ENCODE results near the gene CTRB2. TPM values are rescaled to one million over a fixed set of nuclear protein-coding genes. Genes with fewer than 3 reads are reported as not detected.

The CTRB2 gene
- polyA plus RNA-seq, 3 donors = not detected

DNA sequence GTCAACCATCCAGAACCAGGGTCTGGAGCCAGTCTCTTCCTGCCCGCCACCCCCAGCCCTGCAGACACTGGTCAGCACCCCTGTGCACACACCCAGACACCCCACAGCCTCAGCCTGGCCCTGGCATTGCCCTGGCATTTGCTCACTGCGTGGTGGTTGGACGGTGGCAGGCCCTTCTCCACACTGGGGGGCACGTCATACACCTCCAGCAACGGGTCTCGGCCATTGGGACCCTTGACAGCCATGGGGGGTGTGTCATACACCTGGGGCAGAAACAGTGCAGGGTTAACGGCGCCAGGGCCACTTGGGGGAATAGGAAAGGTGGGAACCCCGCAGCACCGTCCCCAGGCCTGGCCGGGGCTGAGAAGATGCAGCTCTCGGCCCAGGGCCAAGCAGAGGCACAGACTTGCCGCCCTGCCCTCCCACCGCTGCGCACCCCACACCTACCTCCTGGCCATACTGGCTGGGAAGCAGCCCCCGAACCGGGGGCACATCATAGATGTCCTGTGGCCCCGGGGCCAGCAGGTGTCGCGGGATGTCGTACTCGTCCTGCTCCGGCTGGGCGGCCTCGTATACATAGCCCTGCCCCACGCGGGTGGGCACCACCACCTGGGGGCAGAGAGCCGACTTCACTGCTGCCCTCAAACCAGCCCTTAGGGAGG lies 29.9 kb upstream of the CTRB2 start:
- Histone ChIP-seq H3K4me1 (ENCODE audit: control insufficient read depth in 1 of 2, insufficient read depth in 2 of 2, low read length in 2 of 2) (no peaks in the 10 kb centered on the region), H3K4me3 (replicated peaks in 1 of 3; ENCODE audit: low read depth in 2 of 3, low read length in 3 of 3) (no peak overlapping the region), H3K79me2 (ENCODE audit: insufficient read depth, low read length) (no peaks in the 10 kb centered on the region), H4K20me1 (ENCODE audit: insufficient read depth, low read length) (no peaks in the 10 kb centered on the region), H3K4me2 (replicated peaks; ENCODE audit: extremely low read depth, low read length, poor library complexity, severe bottlenecking) (no peak overlapping the region), H2AFZ (ENCODE audit: insufficient read depth, low read depth, low read length, poor library complexity, severe bottlenecking) (no peak overlapping the region), H3K27ac (ENCODE audit: low read depth in 1 of 2, low read length in 2 of 2) (no peak overlapping the region), H3K36me3 (replicated peaks in 1 of 2; ENCODE audit: control insufficient read depth in 1 of 2, insufficient read depth in 2 of 2, low read length in 2 of 2) (no peaks in the 10 kb centered on the region), H3K27me3 (ENCODE audit: control insufficient read depth in 2 of 2, insufficient read depth in 2 of 2, low read length in 2 of 2) (peaks cover 4 to 88% of the 10 kb centered on the region in 2 donors), H3K9ac (ENCODE audit: insufficient read depth, low read length, poor library complexity, severe bottlenecking) (no peak overlapping the region), H3K9me3 (replicated peaks in 1 of 2; ENCODE audit: control insufficient read depth in 1 of 2, insufficient read depth in 1 of 2, low read length in 2 of 2) (no peaks in the 10 kb centered on the region)
- 93% methylated on average over 25 of the region's 28 CpGs for WGBS (ENCODE audit: insufficient coverage)
- no peaks in the 10 kb centered on the region for H3K4me1 Mint-ChIP-seq
- H3K36me3 Mint-ChIP-seq = no peaks in the 10 kb centered on the region
- H3K27me3 Mint-ChIP-seq (ENCODE audit: low read depth in 3 of 3) = peaks cover 52 to 99% (median 73%) of the 10 kb centered on the region in 3 donors
- intact Hi-C loops (cut with micrococcal nuclease) = loop anchor here in 1 of 2 donors (10.0 kb wide), 1 partner anchor 528 kb away; no protein-coding TSS in a partner anchor
- H3K9me3 Mint-ChIP-seq = peaks cover 0 to 11% (median 0%) of the 10 kb centered on the region in 7 donors
- H3K27ac Mint-ChIP-seq = no peak overlapping the region
- TF ChIP-seq, protein P1, sequence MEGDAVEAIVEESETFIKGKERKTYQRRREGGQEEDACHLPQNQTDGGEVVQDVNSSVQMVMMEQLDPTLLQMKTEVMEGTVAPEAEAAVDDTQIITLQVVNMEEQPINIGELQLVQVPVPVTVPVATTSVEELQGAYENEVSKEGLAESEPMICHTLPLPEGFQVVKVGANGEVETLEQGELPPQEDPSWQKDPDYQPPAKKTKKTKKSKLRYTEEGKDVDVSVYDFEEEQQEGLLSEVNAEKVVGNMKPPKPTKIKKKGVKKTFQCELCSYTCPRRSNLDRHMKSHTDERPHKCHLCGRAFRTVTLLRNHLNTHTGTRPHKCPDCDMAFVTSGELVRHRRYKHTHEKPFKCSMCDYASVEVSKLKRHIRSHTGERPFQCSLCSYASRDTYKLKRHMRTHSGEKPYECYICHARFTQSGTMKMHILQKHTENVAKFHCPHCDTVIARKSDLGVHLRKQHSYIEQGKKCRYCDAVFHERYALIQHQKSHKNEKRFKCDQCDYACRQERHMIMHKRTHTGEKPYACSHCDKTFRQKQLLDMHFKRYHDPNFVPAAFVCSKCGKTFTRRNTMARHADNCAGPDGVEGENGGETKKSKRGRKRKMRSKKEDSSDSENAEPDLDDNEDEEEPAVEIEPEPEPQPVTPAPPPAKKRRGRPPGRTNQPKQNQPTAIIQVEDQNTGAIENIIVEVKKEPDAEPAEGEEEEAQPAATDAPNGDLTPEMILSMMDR (IDR thresholded peaks at IDR 0.05) = no peak
- peak overlapping the region in 1 of 2 donors; percentile 28 for H3K4me3 Mint-ChIP-seq
- DNase-seq = no peak

DNA sequence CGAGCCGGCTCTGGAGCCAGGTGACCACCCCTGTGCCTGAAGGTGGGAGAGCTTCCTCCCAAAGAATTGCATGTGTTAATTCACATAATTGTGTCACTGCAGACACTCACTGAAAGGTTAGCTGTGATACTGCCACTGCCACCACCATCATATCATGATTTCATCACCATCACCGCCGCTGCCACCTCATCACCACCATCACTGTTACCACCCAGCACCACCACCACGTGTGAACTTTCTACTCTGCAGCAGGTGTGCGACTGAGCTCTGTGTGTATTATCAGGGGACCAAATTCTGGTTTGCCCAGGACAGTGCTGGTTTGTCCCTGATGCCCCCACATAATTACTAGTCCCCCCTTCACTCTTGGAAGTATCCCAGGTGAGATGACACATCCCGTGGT lies 29.3 kb upstream of the CTRB2 start:
- Mint-ChIP-seq H3K27me3 (ENCODE audit: low read depth in 3 of 3) (peaks cover 54 to 99% (median 77%) of the 10 kb centered on the region in 3 donors), H3K4me3 (peak overlapping the region in 1 of 2 donors; percentile 28), H3K4me1 (no peaks in the 10 kb centered on the region), H3K36me3 (no peaks in the 10 kb centered on the region), H3K9me3 (peaks cover 0 to 11% (median 0%) of the 10 kb centered on the region in 7 donors), H3K27ac (no peak overlapping the region)
- Histone ChIP-seq H3K27me3 (ENCODE audit: control insufficient read depth in 2 of 2, insufficient read depth in 2 of 2, low read length in 2 of 2) (peaks cover 4 to 90% of the 10 kb centered on the region in 2 donors), H3K79me2 (ENCODE audit: insufficient read depth, low read length) (no peaks in the 10 kb centered on the region), H3K36me3 (replicated peaks in 1 of 2; ENCODE audit: control insufficient read depth in 1 of 2, insufficient read depth in 2 of 2, low read length in 2 of 2) (no peaks in the 10 kb centered on the region), H3K9ac (ENCODE audit: insufficient read depth, low read length, poor library complexity, severe bottlenecking) (no peak overlapping the region), H3K4me1 (ENCODE audit: control insufficient read depth in 1 of 2, insufficient read depth in 2 of 2, low read length in 2 of 2) (no peaks in the 10 kb centered on the region), H3K9me3 (replicated peaks in 1 of 2; ENCODE audit: control insufficient read depth in 1 of 2, insufficient read depth in 1 of 2, low read length in 2 of 2) (no peaks in the 10 kb centered on the region), H3K4me3 (replicated peaks in 1 of 3; ENCODE audit: low read depth in 2 of 3, low read length in 3 of 3) (no peak overlapping the region), H2AFZ (ENCODE audit: insufficient read depth, low read depth, low read length, poor library complexity, severe bottlenecking) (no peak overlapping the region), H3K27ac (ENCODE audit: low read depth in 1 of 2, low read length in 2 of 2) (no peak overlapping the region), H4K20me1 (ENCODE audit: insufficient read depth, low read length) (no peaks in the 10 kb centered on the region), H3K4me2 (replicated peaks; ENCODE audit: extremely low read depth, low read length, poor library complexity, severe bottlenecking) (no peak overlapping the region)
- intact Hi-C loops (cut with micrococcal nuclease) = loop anchor here in 1 of 2 donors (10.0 kb wide), 1 partner anchor 529 kb away; no protein-coding TSS in a partner anchor
- WGBS (ENCODE audit: insufficient coverage) = 94% methylated on average over 3 of the region's 7 CpGs
- no peak for DNase-seq
- TF ChIP-seq, protein P1 (IDR thresholded peaks at IDR 0.05) = no peak

Data from CD14-positive monocyte (primary cell).